Measurements from ENCODE around the gene SPDYE17.
"Not testable (repeated sequence)": the region's sequence is repeated elsewhere in the genome, so short reads cannot be mapped to it uniquely, and the experiment has no call there.

SPDYE17 gene

DNA sequence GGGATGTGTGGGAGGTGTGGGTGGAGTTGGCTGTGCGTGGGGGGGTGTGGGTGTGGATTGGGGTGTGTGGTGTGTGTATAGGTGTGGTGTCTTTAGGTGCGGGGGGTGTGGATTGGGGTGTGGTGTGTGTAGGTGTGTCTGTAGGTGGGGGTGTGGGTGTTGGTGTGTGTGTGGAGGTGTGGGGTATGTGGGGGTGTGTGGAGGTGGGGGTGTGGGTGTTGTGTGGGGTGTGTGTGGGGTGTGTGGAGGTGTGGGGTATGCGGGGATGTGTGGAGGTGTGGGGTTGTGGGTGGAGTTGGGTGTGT, 33.9 kb downstream of the SPDYE17 start:
- DNase-seq, result no peak

DNA sequence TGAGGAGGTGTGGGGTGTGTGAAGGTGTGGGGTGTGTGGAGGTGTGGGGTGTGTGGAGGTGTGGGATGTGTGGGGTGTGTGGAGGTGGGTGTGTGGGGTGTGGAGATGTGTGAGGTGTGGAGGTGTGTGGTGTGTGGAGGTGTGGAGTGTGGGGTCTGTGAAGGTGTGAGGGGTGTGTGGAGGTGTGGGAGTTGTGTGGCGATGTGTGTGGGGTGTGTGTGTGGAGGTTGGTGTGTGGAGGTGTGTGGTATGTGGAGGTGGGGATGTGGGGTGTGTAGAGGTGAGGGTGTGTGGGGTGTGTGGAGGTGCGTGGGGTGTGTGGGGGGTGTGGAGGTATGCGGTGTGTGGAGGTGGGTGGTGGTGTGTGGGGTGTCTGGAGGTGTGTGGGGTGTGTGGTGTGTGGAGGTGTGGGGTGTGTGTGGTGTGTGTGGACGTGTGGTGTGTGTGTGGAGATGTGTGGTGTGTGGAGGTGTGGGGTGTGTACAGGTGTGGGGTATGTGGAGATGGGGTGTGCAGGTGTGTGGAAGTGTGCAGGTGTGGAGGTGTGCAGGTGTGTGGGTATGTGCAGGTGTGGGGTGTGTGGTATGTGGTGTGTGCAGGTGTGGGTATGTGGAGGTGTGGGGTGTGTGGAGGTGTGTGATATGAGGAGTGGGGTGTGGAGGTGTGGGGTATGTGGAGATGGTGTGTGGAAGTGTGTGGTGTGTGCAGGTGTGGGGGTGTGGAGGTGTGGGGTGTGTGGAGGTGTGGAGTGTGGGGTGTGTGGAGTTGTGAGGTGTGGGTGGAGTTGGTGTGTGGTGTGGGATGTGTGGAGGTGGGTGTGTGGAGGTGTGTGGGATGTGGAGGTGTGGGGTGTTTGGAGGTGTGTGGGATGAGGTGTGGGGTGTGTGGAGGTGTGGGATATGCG, 34.5 kb downstream of the SPDYE17 start:
- DNase-seq, result no peak

- not testable (repeated sequence) for DNase-seq
These were observed 35.2 kb downstream of the SPDYE17 start for GRCh38 chr7:76996932-76997331.

GRCh38 chr7:76994286-76994685, 37.9 kb downstream of the SPDYE17 start:
- not testable (repeated sequence) for DNase-seq

- not testable (repeated sequence) for DNase-seq
These were observed 38.3 kb downstream of the SPDYE17 start for GRCh38 chr7:76993831-76994230.

DNA sequence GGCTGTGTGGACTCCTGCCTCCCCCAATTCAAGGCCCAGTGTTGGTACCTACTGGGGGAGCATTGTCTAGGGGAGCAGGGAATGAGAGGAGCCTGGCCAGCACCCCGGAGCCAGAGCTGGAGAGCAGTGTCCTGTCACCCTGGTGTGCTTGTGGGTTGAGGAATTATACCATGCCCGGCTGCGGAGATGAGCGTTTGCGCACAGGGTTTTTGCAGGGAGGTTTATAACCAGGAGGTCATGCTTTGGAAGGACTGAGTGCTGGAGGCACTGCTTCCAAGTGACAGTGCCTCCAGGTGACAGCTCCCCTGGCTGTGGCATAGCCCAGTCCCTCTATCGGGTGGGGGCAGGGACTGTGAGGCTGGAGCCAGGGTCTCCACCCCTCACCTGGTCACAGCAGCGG, 39.3 kb downstream of the SPDYE17 start:
- DNase-seq, result not testable (repeated sequence)

GRCh38 chr7:76992204-76992603, 40.0 kb downstream of the SPDYE17 start:
- DNase-seq, result not testable (repeated sequence)

- DNase-seq, result not testable (repeated sequence)
These were observed 42.0 kb downstream of the SPDYE17 start for GRCh38 chr7:76990202-76990601.

DNA sequence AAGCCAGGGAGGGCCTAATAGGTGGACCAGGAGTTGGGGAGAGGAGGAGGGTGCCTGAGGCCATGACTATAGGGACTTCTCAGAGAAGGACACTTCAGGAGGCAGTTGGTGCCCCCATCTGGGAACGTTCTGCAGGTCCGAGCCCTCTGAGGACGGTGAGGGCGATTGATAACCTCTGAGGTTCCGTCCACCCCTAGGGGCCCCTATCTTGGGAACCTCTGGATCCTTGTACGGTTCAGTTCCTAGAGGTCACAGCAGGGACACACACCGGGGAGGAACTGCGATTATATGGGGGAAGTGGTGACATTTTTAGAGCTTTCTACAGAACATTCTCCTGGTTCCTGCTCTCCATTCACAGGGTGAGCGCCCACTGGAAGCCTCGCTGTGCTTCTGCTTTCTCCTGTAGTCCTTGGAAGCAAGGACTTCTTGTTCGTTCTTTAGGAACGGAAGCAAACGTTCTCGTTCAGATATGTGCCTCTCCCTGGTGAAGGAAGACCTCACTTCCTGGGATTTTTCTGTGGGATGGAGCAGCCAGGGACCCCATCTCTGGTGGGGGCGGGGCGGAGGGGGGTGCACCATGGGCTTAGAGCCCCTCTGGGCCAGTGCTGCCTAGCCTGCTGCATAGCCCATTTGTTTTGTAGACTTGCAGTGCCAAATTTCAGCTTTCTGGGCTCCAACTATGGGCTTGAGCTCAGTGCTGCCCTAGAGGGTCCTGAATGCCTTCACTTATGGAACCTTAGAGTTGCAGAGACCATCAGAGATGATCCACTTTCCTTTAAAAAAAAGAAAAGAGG, 46.0 kb downstream of the SPDYE17 start:
- not testable (repeated sequence) for DNase-seq

DNA sequence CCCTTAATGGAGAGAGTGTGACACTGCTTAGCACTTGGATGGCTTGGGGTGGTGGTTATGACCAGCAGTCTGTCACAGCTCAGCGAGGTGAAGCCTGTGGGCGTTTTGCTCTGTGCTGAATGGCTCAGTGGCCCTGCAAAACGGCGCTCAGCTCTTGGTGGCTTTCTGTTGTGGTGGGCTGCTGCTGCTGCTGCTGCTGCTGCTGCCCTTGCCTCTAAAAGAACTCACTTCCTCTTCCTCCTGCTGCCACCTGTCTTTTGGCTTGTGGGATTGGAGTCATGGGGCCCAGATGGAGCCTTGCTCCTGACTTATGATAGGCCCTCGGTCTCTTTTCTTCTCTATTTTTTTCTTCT, 47.4 kb downstream of the SPDYE17 start:
- not testable (repeated sequence) for DNase-seq

DNA sequence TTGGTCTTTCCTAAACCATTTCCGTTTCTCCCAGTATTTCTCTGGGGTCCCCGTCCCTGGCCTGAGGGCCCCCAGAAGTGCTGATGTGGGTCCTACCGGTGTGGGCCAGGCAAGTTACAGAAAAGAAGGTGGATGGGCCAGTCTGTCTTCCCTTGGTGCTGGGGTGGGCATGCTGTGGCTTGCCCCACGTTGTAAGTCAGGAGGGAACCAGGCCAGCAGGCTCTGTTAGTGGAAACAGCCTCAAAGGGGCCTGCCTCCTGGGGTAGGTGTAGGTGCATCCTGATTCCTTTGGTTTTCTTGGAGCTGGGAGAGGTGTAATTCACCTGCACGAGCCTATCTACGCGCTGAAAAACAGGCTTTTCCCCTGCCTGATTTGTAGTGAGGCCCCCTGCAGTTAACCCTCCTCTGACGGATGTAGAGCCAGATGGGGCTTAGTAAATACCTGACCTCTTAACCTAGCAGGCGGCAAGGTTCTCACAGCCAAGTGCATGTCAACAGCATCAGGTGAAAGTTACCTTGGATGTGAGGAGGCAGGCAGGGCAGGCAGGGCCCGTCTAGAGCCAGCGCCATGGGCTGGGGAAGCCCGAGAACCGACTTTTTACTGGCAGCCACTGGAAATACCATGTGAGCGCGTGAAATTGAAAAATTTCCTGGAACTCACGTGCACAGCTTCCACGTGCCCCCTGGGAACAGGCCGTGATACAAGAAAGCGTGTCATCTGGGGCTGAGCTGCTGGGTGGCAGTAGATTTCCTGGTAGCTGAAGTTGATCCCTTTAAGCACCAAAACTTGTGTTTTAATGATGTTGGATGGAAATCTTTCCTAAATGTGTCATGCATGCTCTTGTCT, 48.0 kb downstream of the SPDYE17 start:
- not testable (repeated sequence) for DNase-seq

- DNase-seq, result not testable (repeated sequence)
These were observed 48.8 kb downstream of the SPDYE17 start for GRCh38 chr7:76983333-76983732.

GRCh38 chr7:76982501-76982900, 49.7 kb downstream of the SPDYE17 start:
- not testable (repeated sequence) for DNase-seq

- DNase-seq, result not testable (repeated sequence)
These were observed 50.8 kb downstream of the SPDYE17 start for GRCh38 chr7:76981187-76981970.

GRCh38 chr7:76980576-76980975, 51.6 kb downstream of the SPDYE17 start:
- not testable (repeated sequence) for DNase-seq

DNA sequence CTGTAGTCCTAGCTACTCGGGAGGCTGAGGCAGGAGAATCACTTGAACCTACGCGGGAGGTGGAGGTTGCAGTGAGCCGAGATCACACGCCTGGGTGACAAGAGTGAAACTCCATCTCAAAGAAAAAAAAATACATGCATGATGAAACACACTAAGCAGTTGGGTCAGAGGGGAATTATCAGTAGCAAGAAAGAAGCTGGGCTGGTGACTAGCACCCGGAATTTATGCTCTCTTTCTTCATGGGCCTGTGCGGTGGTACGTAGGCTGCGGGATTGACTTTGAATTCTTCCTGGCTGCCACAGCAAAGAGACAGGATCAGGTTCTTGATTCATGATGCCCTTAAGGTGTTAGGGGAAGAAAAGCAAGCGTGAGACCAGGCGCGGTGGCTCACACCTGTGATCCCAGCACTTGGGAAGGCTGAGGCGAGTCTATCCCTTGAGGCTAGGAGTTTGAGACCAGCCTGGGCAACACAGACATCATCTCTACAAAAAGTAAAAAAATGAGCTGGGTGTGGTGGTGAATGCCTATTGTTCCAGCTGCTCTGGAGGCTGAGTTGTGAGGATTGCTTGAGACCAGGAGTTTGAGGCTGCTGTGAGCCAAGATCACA, 54.3 kb downstream of the SPDYE17 start:
- DNase-seq, result not testable (repeated sequence)

DNA sequence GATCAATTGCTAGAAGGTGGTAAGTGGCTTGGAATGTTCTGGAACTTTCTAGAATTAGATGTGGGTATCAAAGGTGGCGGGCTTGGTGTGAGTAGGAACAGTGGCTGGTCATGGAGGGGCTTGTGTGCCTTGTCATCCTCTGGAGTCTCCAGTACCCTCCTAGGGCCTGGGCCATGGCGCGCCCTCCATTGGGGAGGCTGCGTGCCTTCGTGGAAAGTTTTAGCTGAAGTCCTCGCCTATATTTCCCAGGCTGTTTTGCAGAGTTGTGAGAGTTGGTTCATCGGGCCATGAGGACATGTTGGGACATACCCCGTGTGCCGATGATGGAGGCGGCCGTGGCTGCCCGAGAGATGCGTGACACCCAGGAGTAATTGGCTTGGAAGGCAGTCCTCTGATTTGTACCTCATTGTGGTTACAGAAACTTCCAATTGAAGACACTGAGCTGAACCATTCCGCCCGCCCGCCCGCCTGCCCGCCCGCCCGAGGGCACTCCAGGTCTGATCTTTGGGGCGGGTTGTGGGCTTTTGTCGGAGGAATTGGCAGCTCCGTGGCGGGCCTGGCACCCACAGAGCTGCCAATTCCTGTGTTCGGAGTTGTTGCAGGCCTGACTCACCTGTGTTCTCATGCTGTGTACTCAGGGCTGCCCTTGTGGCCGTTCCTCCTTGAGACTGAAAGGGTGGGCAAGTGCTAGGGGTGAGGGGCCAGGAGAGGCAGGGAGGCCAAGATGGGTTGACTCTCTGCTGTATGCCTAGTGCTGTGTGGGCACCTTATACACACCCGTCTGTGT, 57.2 kb downstream of the SPDYE17 start:
- not testable (repeated sequence) for DNase-seq

DNA sequence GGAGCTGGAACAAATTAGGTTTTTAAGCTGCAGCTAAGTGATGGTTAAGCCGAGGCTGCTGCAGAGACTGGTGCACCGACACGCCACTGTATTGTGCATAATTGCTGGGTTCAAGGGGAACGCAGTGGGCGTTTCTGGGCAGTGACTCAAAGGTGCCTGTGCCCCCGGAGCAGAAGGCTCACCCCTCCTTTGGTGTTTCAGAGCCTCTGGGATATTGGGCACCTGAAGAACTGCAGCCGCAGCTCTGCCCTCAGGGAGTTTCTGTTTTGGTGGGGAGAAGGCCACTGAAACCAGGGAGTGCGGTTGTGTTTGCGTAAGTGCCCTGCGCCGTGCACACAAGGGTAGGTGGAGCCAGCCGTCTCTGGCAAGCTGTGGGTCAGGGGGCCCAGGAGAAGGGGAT, 57.8 kb downstream of the SPDYE17 start:
- not testable (repeated sequence) for DNase-seq

DNA sequence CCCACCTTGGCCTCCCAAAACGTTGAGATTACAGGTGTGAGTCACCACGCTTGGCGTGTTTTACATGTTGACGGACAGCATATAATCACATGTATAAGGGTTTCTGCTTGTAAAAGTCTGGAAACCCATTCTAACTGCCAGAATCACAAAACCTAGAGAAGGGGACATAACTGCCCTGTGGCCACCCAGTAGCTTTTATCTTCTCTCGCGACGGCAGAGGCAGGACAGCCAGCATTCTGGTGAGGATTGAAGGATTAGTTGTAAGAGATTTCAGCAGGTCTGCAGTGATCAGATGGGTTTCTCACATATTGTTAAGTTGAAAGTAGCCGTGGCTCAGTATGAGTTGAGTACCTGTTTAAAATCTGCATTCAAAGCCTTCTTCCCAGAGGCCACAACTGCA, 59.8 kb downstream of the SPDYE17 start:
- not testable (repeated sequence) for DNase-seq

Measured in CD4-positive, alpha-beta T cell treated with Interleukin-10 for 1 hour (primary cell).